K562 (cell line): Measurements from ENCODE around the gene TMOD2. TPM values are rescaled to one million over a fixed set of nuclear protein-coding genes. Genes with fewer than 3 reads are reported as not detected.

Experiments
- BRF1 ChIP-seq: IDR thresholded peaks from 3 replicates; pipeline ENCODE4 v1.6.1; 2011; ENCODE audit warnings: borderline replicate concordance, mild to moderate bottlenecking; ENCODE audit not compliant: insufficient read length; ENCODE audit errors: extremely low read depth
- DMBX1 ChIP-seq: fragments of 250-450 bp; sonication (Bioruptor Pico); IDR thresholded peaks from 2 replicates; pipeline ENCODE4 v1.8.0; 2022; ENCODE audit warnings: inconsistent platforms, mild to moderate bottlenecking, moderate library complexity, borderline replicate concordance
- HDAC8 ChIP-seq: fragments of 450-650 bp; IDR thresholded peaks from 2 replicates; pipeline ENCODE4 v1.6.1; 2016; ENCODE audit warnings: mild to moderate bottlenecking, missing genetic modification characterization, moderate library complexity, missing compliant biosample characterization
- HIVEP1 ChIP-seq: fragments of 250-450 bp; sonication (Bioruptor Pico); IDR thresholded peaks from 2 replicates; pipeline ENCODE4 v1.4.0; 2020; ENCODE audit warnings: mild to moderate bottlenecking
- JUND ChIP-seq, 2 experiments: IDR thresholded peaks; 2 replicates in 1 of 2; 3 replicates in 1 of 2; pipeline ENCODE4 v1.6.1; 2011; ENCODE audit warnings: borderline replicate concordance in 2 of 2, low read depth in 2 of 2, low read length in 2 of 2, improper control_type of control experiment in 1 of 2, missing biosample characterization in 1 of 2, missing genetic modification characterization in 1 of 2, missing genetic modification reagents in 1 of 2
- MAZ ChIP-seq, 2 experiments: fragments of 450-650 bp in 1 of 2; sonication (generic) in 1 of 2; formaldehyde crosslinking; IDR thresholded peaks in 1 of 2; conservative IDR thresholded peaks in 1 of 2; 2 replicates each; pipeline versions ENCODE4 v1.4.0 to v1.5.0; 2020; ENCODE audit warnings: mild to moderate bottlenecking in 1 of 2, missing genetic modification reagents in 1 of 2
- POLR3G ChIP-seq: IDR thresholded peaks from 2 replicates; pipeline ENCODE4 v1.6.1; 2011; ENCODE audit not compliant: insufficient read length, insufficient replicate concordance; ENCODE audit errors: extremely low read depth
- PTBP1 ChIP-seq: fragments of 200-400 bp; formaldehyde crosslinking; IDR thresholded peaks from 2 replicates; pipeline ENCODE4 v1.6.1; 2017; ENCODE audit warnings: low read depth, low read length
- SMARCA4 ChIP-seq: fragments of 450-650 bp; IDR thresholded peaks from 2 replicates; pipeline ENCODE4 v1.6.1; 2016
- ZBTB17 ChIP-seq: fragments of 450-650 bp; formaldehyde crosslinking; IDR thresholded peaks from 2 replicates; pipeline ENCODE4 v1.4.0; 2020; ENCODE audit warnings: mild to moderate bottlenecking
- ZEB2 ChIP-seq: fragments of 450-650 bp; IDR thresholded peaks from 2 replicates; pipeline ENCODE4 v1.6.1; 2016
- ZFP1 ChIP-seq: fragments of 450-650 bp; formaldehyde crosslinking; IDR thresholded peaks from 2 replicates; pipeline ENCODE4 v1.4.0; 2020; ENCODE audit warnings: mild to moderate bottlenecking, mixed read lengths
- ZNF431 ChIP-seq: sonication (generic); formaldehyde crosslinking; IDR thresholded peaks from 2 replicates; pipeline ENCODE4 v1.8.0; 2022; ENCODE audit warnings: mild to moderate bottlenecking, missing genetic modification reagents
- ZNF699 ChIP-seq: fragments of 250-450 bp; sonication (Bioruptor Pico); IDR thresholded peaks from 2 replicates; pipeline ENCODE4 v1.8.0; 2021; ENCODE audit warnings: mild to moderate bottlenecking, moderate library complexity; ENCODE audit not compliant: insufficient replicate concordance
- polyA plus RNA-seq, 8 experiments: library from polyadenylated mRNA; depleted of rRNA in 4 of 8; stranded (reverse) in 5 of 8; unstranded in 3 of 8; fragments of >200 nt; fragmentation: Nextera tagmentation in 2 of 8; fragmentation: Illumina TruSeq in 1 of 8; extraction: Ambion mirVana in 2 of 8; extraction: Trizol in 1 of 8; gene quantifications; 2 replicates each; pipeline versions ENCODE4 v1.2.1 to v1.2.3, GENCODE V29; 2011 to 2014; ENCODE audit warnings: inconsistent platforms in 1 of 8, missing spikeins in 1 of 8
- total RNA-seq, 7 experiments: library from RNA; depleted of rRNA in 6 of 7; stranded (reverse); fragments of >200 nt in 6 of 7; fragmentation: Illumina TruSeq in 2 of 7; extraction: Trizol in 2 of 7; gene quantifications; 2 replicates each; pipeline versions ENCODE4 v1.2.1 to v1.2.3, GENCODE V29; 2011 to 2021; ENCODE audit warnings: low replicate concordance in 1 of 7
- TF ChIP-seq, protein P1 (sequence below): fragments of 150-350 bp; IDR thresholded peaks from 2 replicates; pipeline ENCODE4 v1.6.1; 2014; ENCODE audit warnings: low read depth, mild to moderate bottlenecking, low read length, borderline replicate concordance
- TF ChIP-seq, protein P2 (sequence below), 2 experiments: IDR thresholded peaks; 2 replicates each; pipeline ENCODE4 v1.6.1; 2011; ENCODE audit warnings: borderline replicate concordance in 1 of 2, control low read depth in 1 of 2, low read depth in 1 of 2, low read length in 1 of 2, mild to moderate bottlenecking in 1 of 2, mixed read lengths in 1 of 2, moderate library complexity in 1 of 2; ENCODE audit not compliant: insufficient read depth in 1 of 2, insufficient read length in 1 of 2, poor library complexity in 1 of 2, severe bottlenecking in 1 of 2; ENCODE audit errors: extremely low read depth in 1 of 2
- TF ChIP-seq, protein P3 (sequence below): fragments of 250-450 bp; sonication (Bioruptor Pico); IDR thresholded peaks from 2 replicates; pipeline ENCODE4 v1.9.0; 2021; ENCODE audit warnings: mild to moderate bottlenecking, inconsistent platforms
- TF ChIP-seq, protein P4 (sequence below): fragments of 200-800 bp; sonication (Bioruptor generic); IDR thresholded peaks from 2 replicates; pipeline ENCODE4 v1.6.1; 2017; ENCODE audit warnings: missing genetic modification characterization, missing compliant biosample characterization

The TMOD2 gene
- total and polyA plus RNA-seq, 9 of the 15 experiments (the other 6 are each of a cell fraction or from before 2014, with no cell fraction given): 0.49 to 3.8 (median 3.0) TPM

DNA sequence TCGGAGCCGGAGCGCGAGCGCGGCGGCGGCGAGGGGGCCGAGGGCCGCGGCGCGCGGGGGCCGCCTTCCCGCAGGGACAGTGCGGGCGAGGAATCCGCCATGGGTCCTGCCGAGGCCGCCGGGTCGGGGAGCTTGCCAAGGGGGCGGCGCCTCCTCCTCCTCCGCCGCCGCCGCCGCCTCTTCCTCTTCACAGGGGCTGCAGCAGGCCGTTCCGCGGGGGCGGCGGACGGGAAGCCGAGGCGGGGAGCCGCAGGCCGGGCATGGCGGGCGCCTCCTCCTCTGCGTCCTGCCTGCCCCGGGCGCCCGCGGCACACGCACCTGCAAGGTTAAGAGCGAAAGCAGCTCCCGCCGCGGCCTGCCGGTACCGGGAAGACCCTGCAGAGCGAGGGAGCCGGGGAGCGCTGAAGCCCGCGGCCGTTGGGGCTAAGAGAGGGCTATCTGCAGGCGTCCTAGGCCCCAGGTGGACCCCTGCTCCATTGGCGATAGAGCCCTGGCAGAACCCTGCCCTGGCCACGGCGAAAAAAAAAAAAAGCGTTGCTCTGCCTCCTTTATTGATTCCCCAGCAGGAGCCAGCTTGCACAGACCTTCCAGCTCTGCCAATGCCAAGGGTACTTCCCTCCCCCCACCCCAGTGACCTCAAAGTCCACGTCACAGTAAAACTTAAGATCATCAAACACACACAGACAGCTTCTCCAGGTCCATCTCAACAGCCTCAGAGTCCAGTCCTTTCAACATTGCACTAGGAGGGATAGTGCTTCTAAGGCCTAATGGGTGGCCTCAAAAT lies 13.7 kb upstream of the TMOD2 start, which contains the start of gene LYSMD2 (continued):
- TF ChIP-seq BRF1 (no peak), SMARCA4 (no peak), ZFP1 (CRISPR knock-in tag) (no peak), PTBP1 (no peak), ZBTB17 (CRISPR knock-in tag) (no peak), JUND (IDR thresholded peaks at IDR 0.05; ENCODE audit: borderline replicate concordance, low read depth, low read length) (no peak), JUND (tag; IDR thresholded peaks at IDR 0.05; ENCODE audit: borderline replicate concordance, low read depth, low read length) (no peak), ZNF431 (CRISPR knock-in tag) (no peak), HDAC8 (tag) (peak; percentile 49; the same call in 1 of the 2 replicates), POLR3G (no peak), DMBX1 (CRISPR knock-in tag) (no peak), ZNF699 (CRISPR knock-in tag) (no peak), HIVEP1 (no peak), MAZ (CRISPR knock-in tag; conservative IDR thresholded peaks at IDR 0.05 in 1 of 2, IDR thresholded peaks at IDR 0.05 in 1 of 2) (peak in 1 of 2 experiments; percentile 37; a peak in 1 of 4 replicates), ZEB2 (no peak)
- TF ChIP-seq, protein P1, sequence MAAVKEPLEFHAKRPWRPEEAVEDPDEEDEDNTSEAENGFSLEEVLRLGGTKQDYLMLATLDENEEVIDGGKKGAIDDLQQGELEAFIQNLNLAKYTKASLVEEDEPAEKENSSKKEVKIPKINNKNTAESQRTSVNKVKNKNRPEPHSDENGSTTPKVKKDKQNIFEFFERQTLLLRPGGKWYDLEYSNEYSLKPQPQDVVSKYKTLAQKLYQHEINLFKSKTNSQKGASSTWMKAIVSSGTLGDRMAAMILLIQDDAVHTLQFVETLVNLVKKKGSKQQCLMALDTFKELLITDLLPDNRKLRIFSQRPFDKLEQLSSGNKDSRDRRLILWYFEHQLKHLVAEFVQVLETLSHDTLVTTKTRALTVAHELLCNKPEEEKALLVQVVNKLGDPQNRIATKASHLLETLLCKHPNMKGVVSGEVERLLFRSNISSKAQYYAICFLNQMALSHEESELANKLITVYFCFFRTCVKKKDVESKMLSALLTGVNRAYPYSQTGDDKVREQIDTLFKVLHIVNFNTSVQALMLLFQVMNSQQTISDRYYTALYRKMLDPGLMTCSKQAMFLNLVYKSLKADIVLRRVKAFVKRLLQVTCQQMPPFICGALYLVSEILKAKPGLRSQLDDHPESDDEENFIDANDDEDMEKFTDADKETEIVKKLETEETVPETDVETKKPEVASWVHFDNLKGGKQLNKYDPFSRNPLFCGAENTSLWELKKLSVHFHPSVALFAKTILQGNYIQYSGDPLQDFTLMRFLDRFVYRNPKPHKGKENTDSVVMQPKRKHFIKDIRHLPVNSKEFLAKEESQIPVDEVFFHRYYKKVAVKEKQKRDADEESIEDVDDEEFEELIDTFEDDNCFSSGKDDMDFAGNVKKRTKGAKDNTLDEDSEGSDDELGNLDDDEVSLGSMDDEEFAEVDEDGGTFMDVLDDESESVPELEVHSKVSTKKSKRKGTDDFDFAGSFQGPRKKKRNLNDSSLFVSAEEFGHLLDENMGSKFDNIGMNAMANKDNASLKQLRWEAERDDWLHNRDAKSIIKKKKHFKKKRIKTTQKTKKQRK: no peak
- TF ChIP-seq, protein P2, sequence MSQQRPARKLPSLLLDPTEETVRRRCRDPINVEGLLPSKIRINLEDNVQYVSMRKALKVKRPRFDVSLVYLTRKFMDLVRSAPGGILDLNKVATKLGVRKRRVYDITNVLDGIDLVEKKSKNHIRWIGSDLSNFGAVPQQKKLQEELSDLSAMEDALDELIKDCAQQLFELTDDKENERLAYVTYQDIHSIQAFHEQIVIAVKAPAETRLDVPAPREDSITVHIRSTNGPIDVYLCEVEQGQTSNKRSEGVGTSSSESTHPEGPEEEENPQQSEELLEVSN (IDR thresholded peaks at IDR 0.05; ENCODE audit: borderline replicate concordance in 1 of 2, extremely low read depth in 1 of 2, insufficient read depth in 1 of 2, insufficient read length in 1 of 2, low read depth in 1 of 2, low read length in 1 of 2, poor library complexity in 1 of 2, severe bottlenecking in 1 of 2): peak in 1 of 2 experiments; percentile 48
- TF ChIP-seq, protein P3, sequence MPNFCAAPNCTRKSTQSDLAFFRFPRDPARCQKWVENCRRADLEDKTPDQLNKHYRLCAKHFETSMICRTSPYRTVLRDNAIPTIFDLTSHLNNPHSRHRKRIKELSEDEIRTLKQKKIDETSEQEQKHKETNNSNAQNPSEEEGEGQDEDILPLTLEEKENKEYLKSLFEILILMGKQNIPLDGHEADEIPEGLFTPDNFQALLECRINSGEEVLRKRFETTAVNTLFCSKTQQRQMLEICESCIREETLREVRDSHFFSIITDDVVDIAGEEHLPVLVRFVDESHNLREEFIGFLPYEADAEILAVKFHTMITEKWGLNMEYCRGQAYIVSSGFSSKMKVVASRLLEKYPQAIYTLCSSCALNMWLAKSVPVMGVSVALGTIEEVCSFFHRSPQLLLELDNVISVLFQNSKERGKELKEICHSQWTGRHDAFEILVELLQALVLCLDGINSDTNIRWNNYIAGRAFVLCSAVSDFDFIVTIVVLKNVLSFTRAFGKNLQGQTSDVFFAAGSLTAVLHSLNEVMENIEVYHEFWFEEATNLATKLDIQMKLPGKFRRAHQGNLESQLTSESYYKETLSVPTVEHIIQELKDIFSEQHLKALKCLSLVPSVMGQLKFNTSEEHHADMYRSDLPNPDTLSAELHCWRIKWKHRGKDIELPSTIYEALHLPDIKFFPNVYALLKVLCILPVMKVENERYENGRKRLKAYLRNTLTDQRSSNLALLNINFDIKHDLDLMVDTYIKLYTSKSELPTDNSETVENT (CRISPR knock-in tag): peak; percentile 61; the same call in 1 of the 2 replicates
- TF ChIP-seq, protein P4, sequence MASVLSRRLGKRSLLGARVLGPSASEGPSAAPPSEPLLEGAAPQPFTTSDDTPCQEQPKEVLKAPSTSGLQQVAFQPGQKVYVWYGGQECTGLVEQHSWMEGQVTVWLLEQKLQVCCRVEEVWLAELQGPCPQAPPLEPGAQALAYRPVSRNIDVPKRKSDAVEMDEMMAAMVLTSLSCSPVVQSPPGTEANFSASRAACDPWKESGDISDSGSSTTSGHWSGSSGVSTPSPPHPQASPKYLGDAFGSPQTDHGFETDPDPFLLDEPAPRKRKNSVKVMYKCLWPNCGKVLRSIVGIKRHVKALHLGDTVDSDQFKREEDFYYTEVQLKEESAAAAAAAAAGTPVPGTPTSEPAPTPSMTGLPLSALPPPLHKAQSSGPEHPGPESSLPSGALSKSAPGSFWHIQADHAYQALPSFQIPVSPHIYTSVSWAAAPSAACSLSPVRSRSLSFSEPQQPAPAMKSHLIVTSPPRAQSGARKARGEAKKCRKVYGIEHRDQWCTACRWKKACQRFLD (CRISPR knock-in tag): 0 out of 2 replicates have a peak, but pooled peaks have one; percentile 47
